Common myeloid progenitor, CD34-positive (primary cell): ENCODE results near the gene DNAH1.

ENCODE experiments used
- CTCF ChIA-PET: fragments of 350-600 bp; sonication (Branson Sonifier 250); formaldehyde crosslinking; loops from one replicate; lab custom pipeline; 2021; ENCODE audit warnings: antibody characterized with exemption; lab: Charles Lee
- POLR2A ChIA-PET: fragments of 350-600 bp; sonication (Branson Sonifier 250); formaldehyde crosslinking; loops from one replicate; lab custom pipeline; 2021; ENCODE audit warnings: antibody characterized with exemption; lab: Charles Lee
- DNase-seq, 3 donors: peaks; one replicate each; pipeline versions ENCODE4 v3.0.0 to v3.0.0-alpha.2; 2013
- H3K27ac ChIP-seq, 2 experiments: 1 replicate in 1 of 2; 2 replicates in 1 of 2; pipeline ENCODE4 v1.7.0; 2013; ENCODE audit warnings: inconsistent platforms in 2 of 2, low read length in 2 of 2, mild to moderate bottlenecking in 2 of 2, low read depth in 1 of 2, moderate library complexity in 1 of 2; ENCODE audit not compliant: severe bottlenecking in 2 of 2, insufficient read depth in 1 of 2, poor library complexity in 1 of 2
- H3K27me3 ChIP-seq, 5 experiments: replicated peaks in 2 of 5; 1 replicate in 3 of 5; 2 replicates in 2 of 5; pipeline versions ENCODE4 v1.6.1 to v1.7.0; 2013; ENCODE audit warnings: low read length in 4 of 5, mild to moderate bottlenecking in 2 of 5, moderate library complexity in 2 of 5, inconsistent platforms in 1 of 5; ENCODE audit not compliant: insufficient read depth in 5 of 5, control insufficient read depth in 4 of 5
- H3K36me3 ChIP-seq, 4 experiments: 1 replicate in 2 of 4; 2 replicates in 2 of 4; pipeline versions ENCODE4 v1.6.1 to v1.7.0; 2013; ENCODE audit warnings: low read length in 3 of 4, control low read depth in 1 of 4, mild to moderate bottlenecking in 1 of 4; ENCODE audit not compliant: control insufficient read depth in 4 of 4, insufficient read depth in 4 of 4
- H3K4me1 ChIP-seq, 4 experiments: 1 replicate in 3 of 4; 2 replicates in 1 of 4; pipeline versions ENCODE4 v1.6.1 to v1.7.1; 2013; ENCODE audit warnings: low read length in 3 of 4, mild to moderate bottlenecking in 3 of 4, control low read depth in 1 of 4, inconsistent platforms in 1 of 4, moderate library complexity in 1 of 4; ENCODE audit not compliant: control insufficient read depth in 4 of 4, insufficient read depth in 4 of 4; ENCODE audit errors: control extremely low read depth in 1 of 4
- H3K4me3 ChIP-seq, 7 experiments: 1 replicate in 4 of 7; 2 replicates in 3 of 7; pipeline versions ENCODE4 v1.5.1 to v1.7.0; 2013; ENCODE audit warnings: mild to moderate bottlenecking in 7 of 7, low read length in 6 of 7, moderate library complexity in 6 of 7, inconsistent platforms in 2 of 7, low read depth in 2 of 7, control low read depth in 1 of 7; ENCODE audit not compliant: insufficient read depth in 4 of 7, control insufficient read depth in 1 of 7; ENCODE audit errors: extremely low read depth in 1 of 7
- H3K9me3 ChIP-seq, 5 experiments: 1 replicate in 4 of 5; 2 replicates in 1 of 5; pipeline versions ENCODE4 v1.6.1 to v1.7.1; 2013; ENCODE audit warnings: low read length in 4 of 5, mild to moderate bottlenecking in 2 of 5, inconsistent platforms in 1 of 5, low read depth in 1 of 5, moderate library complexity in 1 of 5; ENCODE audit not compliant: control insufficient read depth in 4 of 5, insufficient read depth in 2 of 5; ENCODE audit errors: control extremely low read depth in 1 of 5
- WGBS: methylation state at CpG from one replicate; pipeline ENCODE4 v1.1.5; 2013; ENCODE audit not compliant: insufficient coverage; 5-methylcytosine and 5-hydroxymethylcytosine counted together

The DNAH1 gene

DNA sequence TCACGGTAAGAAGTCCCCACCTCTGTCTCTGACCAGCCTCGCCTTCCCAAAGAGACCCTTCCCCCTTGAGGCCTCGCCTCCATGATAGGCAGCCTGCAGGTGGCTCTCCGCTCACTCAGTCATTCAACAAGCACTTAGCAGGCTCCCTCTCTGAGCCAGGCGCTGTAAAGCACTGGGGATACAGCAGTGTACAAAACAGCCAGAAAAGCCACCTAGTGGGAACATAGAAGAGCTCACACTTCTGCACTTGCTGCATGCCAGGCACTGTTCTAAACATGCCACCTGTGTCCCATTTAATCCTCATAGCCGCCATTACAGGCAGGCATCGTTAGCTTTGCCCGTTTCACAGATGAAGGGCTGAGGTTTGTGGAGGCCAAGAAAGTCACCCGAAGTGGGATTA lies 72.8 kb downstream of the DNAH1 start:
- no peak overlapping the region for H3K27ac ChIP-seq
- no peak overlapping the region for H3K4me3 ChIP-seq
- H3K4me1 ChIP-seq, result peaks cover 0 to 8% (median 0%) of the 10 kb centered on the region in 4 experiments
- CTCF ChIA-PET, result interaction anchor here (0.7 to 2.3 kb wide), 8 partner anchors 8 to 169 kb away, joined by 3 to 9 read pairs (median 4); partner anchors contain the start of gene SEMA3G
- H3K9me3 ChIP-seq, result no peaks in the 10 kb centered on the region
- 98% methylated on average over 9 of the region's 9 CpGs for WGBS
- H3K36me3 ChIP-seq, result peaks cover 0 to 56% (median 12%) of the 10 kb centered on the region in 4 experiments
- DNase-seq, result no peak
- H3K27me3 ChIP-seq, result no peaks in the 10 kb centered on the region
- POLR2A ChIA-PET, result no interaction called here

DNA sequence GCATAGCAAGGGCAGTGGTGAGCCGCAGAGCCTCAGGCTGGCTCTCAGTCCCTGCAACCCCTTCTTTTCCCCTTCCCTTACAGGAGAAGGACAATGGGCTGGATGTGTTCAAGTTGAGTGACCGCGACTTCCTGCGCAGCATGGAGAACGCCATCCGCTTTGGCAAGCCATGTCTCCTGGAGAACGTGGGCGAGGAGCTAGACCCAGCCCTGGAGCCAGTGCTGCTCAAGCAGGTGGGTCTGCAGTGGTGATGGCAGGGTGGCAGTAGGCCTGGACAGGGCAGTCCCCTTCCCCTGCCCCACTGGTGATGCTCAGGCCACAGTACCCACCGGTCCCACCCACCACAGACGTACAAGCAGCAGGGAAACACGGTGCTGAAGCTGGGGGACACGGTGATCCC lies 75.0 kb downstream of the DNAH1 start:
- POLR2A ChIA-PET, result no interaction called here
- Histone ChIP-seq H3K36me3 (peaks cover 0 to 66% (median 12%) of the 10 kb centered on the region in 4 experiments), H3K27me3 (no peaks in the 10 kb centered on the region), H3K4me3 (no peak overlapping the region), H3K4me1 (no peaks in the 10 kb centered on the region), H3K27ac (no peak overlapping the region), H3K9me3 (no peaks in the 10 kb centered on the region)
- no peak for DNase-seq
- CTCF ChIA-PET, result interaction anchor here (1.5 to 2.3 kb wide), 2 partner anchors 8 to 29 kb away, joined by 5 read pairs; no protein-coding TSS in a partner anchor
- WGBS, result 94% methylated on average over 8 of the region's 12 CpGs

DNA sequence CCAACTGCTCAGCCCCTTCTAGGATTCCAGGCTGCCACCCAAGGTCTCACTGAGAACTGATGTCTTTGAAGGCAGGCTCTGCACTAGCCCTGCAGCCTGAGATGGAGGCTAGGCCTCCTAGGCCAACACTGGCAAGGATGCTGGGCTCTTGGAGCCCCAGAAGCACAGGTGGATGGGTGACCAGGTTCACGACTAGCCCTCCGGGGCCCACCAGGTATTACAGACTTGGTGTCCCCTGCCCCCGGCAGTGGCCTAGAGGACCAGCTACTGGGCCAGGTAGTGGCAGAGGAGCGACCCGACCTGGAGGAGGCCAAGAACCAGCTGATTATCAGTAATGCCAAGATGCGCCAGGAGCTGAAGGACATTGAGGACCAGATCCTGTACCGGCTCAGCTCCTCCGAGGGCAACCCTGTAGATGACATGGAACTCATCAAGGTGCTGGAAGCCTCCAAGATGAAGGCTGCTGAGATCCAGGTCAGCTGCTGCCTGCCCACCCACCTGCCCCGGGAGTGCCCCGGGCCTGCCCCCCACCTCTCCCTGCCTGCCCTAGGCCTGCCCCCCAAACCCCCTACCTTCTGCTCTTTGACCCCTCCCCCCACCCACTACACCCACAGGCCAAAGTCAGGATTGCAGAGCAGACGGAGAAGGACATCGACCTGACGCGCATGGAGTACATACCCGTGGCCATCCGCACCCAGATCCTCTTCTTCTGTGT lies 76.3 kb downstream of the DNAH1 start:
- DNase-seq, result no peak
- no peak overlapping the region for H3K27ac ChIP-seq
- 98% methylated on average over 16 of the region's 16 CpGs for WGBS
- H3K27me3 ChIP-seq, result no peaks in the 10 kb centered on the region
- peaks cover 0 to 61% (median 12%) of the 10 kb centered on the region in 4 experiments for H3K36me3 ChIP-seq
- no peaks in the 10 kb centered on the region for H3K9me3 ChIP-seq
- no peak overlapping the region for H3K4me3 ChIP-seq
- H3K4me1 ChIP-seq, result no peaks in the 10 kb centered on the region
- ChIA-PET CTCF (interaction anchor here (0.7 to 1.5 kb wide), 3 partner anchors 9 to 53 kb away, joined by 3 to 5 read pairs (median 3); no protein-coding TSS in a partner anchor), POLR2A (no interaction called here)

DNA sequence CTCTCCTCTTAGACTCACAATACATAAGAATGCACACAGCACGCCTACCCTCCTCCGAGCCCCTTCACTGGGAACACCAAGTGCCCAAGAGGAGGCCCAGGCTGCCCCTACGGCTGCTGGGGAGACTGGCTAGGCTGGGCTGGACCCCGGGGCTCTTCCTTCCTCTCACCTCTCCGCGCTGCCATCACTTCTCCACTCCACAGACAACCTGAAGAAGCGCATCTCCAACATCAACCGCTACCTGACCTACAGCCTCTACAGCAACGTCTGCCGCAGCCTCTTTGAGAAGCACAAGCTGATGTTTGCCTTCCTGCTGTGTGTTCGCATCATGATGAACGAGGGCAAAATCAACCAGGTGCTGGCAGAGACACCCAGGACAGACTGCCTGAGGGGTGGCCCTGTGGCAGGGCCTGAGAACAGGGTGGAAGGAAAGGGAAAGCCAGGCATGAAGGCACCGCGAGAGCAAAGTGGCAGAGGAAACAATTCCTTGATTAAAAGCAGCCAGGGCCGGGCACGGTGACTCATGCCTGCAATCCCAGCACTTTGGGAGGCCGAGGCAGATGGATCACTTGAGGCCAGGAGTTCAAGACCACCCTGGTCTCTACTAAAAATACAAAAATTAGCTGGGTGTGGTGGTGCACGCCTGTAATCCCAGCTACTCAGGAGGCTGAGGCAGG lies 77.2 kb downstream of the DNAH1 start:
- no peaks in the 10 kb centered on the region for H3K27me3 ChIP-seq
- H3K27ac ChIP-seq, result no peak overlapping the region
- ChIA-PET POLR2A (no interaction called here), CTCF (no interaction called here)
- DNase-seq, result no peak
- 95% methylated on average over 12 of the region's 18 CpGs for WGBS
- no peaks in the 10 kb centered on the region for H3K9me3 ChIP-seq
- peaks cover 0 to 62% (median 15%) of the 10 kb centered on the region in 4 experiments for H3K36me3 ChIP-seq
- H3K4me3 ChIP-seq, result no peak overlapping the region
- H3K4me1 ChIP-seq, result no peaks in the 10 kb centered on the region

DNA sequence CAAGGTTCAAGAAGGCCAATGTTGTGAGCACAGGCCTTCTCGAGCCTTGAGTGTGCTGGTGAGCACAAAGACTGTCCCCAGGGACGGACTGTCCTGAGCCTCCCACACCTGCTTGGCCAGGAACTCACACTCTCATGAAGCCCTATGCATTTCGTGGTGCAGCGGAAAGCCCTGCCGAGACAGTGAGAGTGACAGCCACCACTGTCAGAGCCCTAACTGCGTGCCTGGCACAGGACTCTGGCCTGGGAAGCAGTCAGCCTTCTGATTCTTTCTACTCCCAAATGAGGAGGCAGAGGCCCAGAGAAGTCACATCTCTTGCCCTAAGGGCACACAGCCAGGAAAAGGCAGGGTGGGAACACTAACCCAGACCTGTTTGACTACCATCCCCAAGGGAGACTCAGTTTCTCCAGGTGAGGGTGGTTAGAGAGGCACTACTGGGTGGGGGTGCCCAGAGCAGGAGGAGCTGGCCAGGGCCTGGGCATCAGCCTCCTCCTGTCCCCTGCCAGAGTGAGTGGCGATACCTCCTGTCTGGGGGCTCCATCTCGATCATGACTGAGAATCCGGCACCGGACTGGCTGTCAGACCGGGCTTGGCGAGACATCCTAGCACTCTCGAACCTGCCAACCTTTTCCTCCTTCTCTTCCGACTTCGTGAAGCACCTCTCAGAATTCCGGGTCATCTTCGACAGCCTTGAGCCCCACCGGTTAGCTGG lies 78.0 kb downstream of the DNAH1 start:
- POLR2A ChIA-PET, result no interaction called here
- WGBS, result over 99% methylated on average over 17 of the region's 18 CpGs
- H3K4me1 ChIP-seq, result no peaks in the 10 kb centered on the region
- H3K4me3 ChIP-seq, result no peak overlapping the region
- H3K36me3 ChIP-seq, result peaks cover 4 to 59% (median 19%) of the 10 kb centered on the region in 4 experiments
- H3K27me3 ChIP-seq, result no peaks in the 10 kb centered on the region
- no peaks in the 10 kb centered on the region for H3K9me3 ChIP-seq
- DNase-seq, result no peak
- no peak overlapping the region for H3K27ac ChIP-seq
- CTCF ChIA-PET, result no interaction called here

DNA sequence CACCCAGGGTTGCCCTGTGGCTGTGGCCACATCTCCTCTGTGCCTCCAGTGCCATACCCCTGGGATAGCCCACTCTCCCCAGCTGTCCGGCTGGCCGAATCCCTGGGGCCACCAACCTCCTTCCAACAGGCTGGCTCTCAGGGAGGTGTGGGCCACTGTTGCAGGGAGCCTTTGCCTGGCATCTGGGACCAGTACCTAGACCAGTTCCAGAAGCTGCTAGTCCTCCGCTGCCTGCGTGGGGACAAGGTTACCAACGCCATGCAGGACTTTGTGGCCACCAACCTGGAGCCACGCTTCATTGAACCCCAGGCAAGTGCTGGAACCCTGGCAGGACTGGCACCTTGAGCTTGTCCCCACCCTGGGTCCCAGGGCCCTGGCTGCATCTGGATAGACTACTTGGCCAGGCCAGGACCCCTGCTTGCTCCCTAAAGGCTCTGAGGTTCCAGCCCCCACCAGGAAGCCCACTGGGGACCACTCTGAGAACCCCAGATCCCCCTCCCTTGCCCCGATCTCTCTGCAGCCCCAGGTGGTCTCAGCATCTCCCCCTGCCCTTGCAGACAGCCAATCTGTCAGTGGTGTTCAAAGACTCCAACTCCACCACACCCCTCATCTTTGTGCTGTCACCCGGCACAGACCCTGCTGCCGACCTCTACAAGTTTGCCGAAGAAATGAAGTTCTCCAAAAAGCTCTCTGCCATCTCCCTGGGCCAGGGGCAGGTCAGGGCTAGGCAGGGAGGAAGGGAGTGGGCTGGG lies 78.8 kb downstream of the DNAH1 start:
- Histone ChIP-seq H3K4me3 (no peak overlapping the region), H3K36me3 (peaks cover 4 to 63% (median 20%) of the 10 kb centered on the region in 4 experiments), H3K4me1 (no peaks in the 10 kb centered on the region), H3K27ac (no peak overlapping the region), H3K27me3 (no peaks in the 10 kb centered on the region), H3K9me3 (no peaks in the 10 kb centered on the region)
- ChIA-PET CTCF (no interaction called here), POLR2A (no interaction called here)
- DNase-seq, result no peak
- 99% methylated on average over 9 of the region's 10 CpGs for WGBS
